ENCODE results near the gene TBL1X. TPM values are rescaled to one million over a fixed set of nuclear protein-coding genes. Genes with fewer than 3 reads are reported as not detected.

The TBL1X gene
- total and polyA plus RNA-seq, 2 experiments from 2014 or later, result 8.7 to 26.9 TPM

- no peaks in the 10 kb centered on the region for H3K9me2 ChIP-seq (ENCODE audit: insufficient read depth)
- no peak overlapping the region for H3K4me2 ChIP-seq
- H3K27me3 ChIP-seq (ENCODE audit: insufficient read depth), result no peaks in the 10 kb centered on the region
- no peaks in the 10 kb centered on the region for H3F3A ChIP-seq (replicated peaks; ENCODE audit: low read depth)
- no peak for ATAC-seq
- H3K4me3 ChIP-seq, result no peak overlapping the region
- no peak overlapping the region for H2AFZ ChIP-seq
- DNase-seq (ENCODE audit: low spot score), result no peak
- Mint-ChIP-seq H3K27me3 (ENCODE audit: insufficient read depth, low read depth, poor library complexity) (no peaks in the 10 kb centered on the region), H3K27ac (no peak overlapping the region), H3K36me3 (ENCODE audit: low read depth) (no peaks in the 10 kb centered on the region), H3K9me3 (no peaks in the 10 kb centered on the region), H3K4me3 (no peak overlapping the region), H3K4me1 (peaks cover 19% of the 10 kb centered on the region)
- no peak for TF ChIP-seq NANOG (IDR thresholded peaks at IDR 0.05; ENCODE audit: borderline replicate concordance)
- TF ChIP-seq, protein P1, sequence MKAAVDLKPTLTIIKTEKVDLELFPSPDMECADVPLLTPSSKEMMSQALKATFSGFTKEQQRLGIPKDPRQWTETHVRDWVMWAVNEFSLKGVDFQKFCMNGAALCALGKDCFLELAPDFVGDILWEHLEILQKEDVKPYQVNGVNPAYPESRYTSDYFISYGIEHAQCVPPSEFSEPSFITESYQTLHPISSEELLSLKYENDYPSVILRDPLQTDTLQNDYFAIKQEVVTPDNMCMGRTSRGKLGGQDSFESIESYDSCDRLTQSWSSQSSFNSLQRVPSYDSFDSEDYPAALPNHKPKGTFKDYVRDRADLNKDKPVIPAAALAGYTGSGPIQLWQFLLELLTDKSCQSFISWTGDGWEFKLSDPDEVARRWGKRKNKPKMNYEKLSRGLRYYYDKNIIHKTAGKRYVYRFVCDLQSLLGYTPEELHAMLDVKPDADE (IDR thresholded peaks at IDR 0.05), result no peak
- TF ChIP-seq, protein P2, sequence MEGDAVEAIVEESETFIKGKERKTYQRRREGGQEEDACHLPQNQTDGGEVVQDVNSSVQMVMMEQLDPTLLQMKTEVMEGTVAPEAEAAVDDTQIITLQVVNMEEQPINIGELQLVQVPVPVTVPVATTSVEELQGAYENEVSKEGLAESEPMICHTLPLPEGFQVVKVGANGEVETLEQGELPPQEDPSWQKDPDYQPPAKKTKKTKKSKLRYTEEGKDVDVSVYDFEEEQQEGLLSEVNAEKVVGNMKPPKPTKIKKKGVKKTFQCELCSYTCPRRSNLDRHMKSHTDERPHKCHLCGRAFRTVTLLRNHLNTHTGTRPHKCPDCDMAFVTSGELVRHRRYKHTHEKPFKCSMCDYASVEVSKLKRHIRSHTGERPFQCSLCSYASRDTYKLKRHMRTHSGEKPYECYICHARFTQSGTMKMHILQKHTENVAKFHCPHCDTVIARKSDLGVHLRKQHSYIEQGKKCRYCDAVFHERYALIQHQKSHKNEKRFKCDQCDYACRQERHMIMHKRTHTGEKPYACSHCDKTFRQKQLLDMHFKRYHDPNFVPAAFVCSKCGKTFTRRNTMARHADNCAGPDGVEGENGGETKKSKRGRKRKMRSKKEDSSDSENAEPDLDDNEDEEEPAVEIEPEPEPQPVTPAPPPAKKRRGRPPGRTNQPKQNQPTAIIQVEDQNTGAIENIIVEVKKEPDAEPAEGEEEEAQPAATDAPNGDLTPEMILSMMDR (conservative IDR thresholded peaks at IDR 0.05; ENCODE audit: low read depth in 2 of 2), result no peak
- no peak for TF ChIP-seq JUNB (IDR thresholded peaks at IDR 0.05; ENCODE audit: unreplicated experiment)
- no peak for TF ChIP-seq ZNF114 (CRISPR knock-in tag; IDR thresholded peaks at IDR 0.05)
- TF ChIP-seq POLR2AphosphoS5 (IDR thresholded peaks at IDR 0.05; ENCODE audit: low read depth), result no peak
- TF ChIP-seq CREB1 (CRISPR knock-in tag; IDR thresholded peaks at IDR 0.05; ENCODE audit: low read depth), result no peak
- no peak for TF ChIP-seq EZH2 (IDR thresholded peaks at IDR 0.05; ENCODE audit: low read depth, unreplicated experiment)
- H3K27ac ChIP-seq (ENCODE audit: low read depth), result no peak overlapping the region
- H3K36me3 ChIP-seq (ENCODE audit: insufficient read depth), result no peaks in the 10 kb centered on the region
- peaks cover 6% of the 10 kb centered on the region; the same call in 1 of the 2 replicates for H3K4me1 ChIP-seq (ENCODE audit: insufficient read depth)
- H4K20me1 ChIP-seq (replicated peaks; ENCODE audit: insufficient read depth), result no peaks in the 10 kb centered on the region; the same call in 1 of the 2 replicates
- peaks cover 1% of the 10 kb centered on the region; the same call in 1 of the 2 replicates for H3K79me2 ChIP-seq (replicated peaks; ENCODE audit: insufficient read depth)
Observed at GRCh38 chrX:9628779-9629493, 164.1 kb downstream of the TBL1X start.

GRCh38 chrX:9634551-9634950 is 169.7 kb downstream of the TBL1X start:
- Mint-ChIP-seq H3K27ac (no peak overlapping the region), H3K9me3 (no peaks in the 10 kb centered on the region), H3K36me3 (ENCODE audit: low read depth) (no peaks in the 10 kb centered on the region), H3K27me3 (ENCODE audit: insufficient read depth, low read depth, poor library complexity) (no peaks in the 10 kb centered on the region), H3K4me1 (peaks cover 24% of the 10 kb centered on the region), H3K4me3 (no peak overlapping the region)
- TF ChIP-seq, protein P1 (IDR thresholded peaks at IDR 0.05), result no peak
- TF ChIP-seq EZH2 (IDR thresholded peaks at IDR 0.05; ENCODE audit: low read depth, unreplicated experiment) (no peak), EZH2phosphoT487 (IDR thresholded peaks at IDR 0.05; ENCODE audit: unreplicated experiment) (no peak), ZNF114 (CRISPR knock-in tag; IDR thresholded peaks at IDR 0.05) (no peak)
- no peak overlapping the region for H2AFZ ChIP-seq
- no peaks in the 10 kb centered on the region for H3K79me2 ChIP-seq (replicated peaks; ENCODE audit: insufficient read depth)
- H3K9me2 ChIP-seq (ENCODE audit: insufficient read depth), result no peaks in the 10 kb centered on the region
- H3K27me3 ChIP-seq (ENCODE audit: insufficient read depth), result no peaks in the 10 kb centered on the region
- H3K27ac ChIP-seq (ENCODE audit: low read depth), result no peak overlapping the region
- H3F3A ChIP-seq (replicated peaks; ENCODE audit: low read depth), result no peaks in the 10 kb centered on the region
- ATAC-seq, result no peak
- H3K4me2 ChIP-seq, result no peak overlapping the region
- H4K20me1 ChIP-seq (replicated peaks; ENCODE audit: insufficient read depth), result no peaks in the 10 kb centered on the region
- no peak for DNase-seq (ENCODE audit: low spot score)
- no peaks in the 10 kb centered on the region for H3K36me3 ChIP-seq (ENCODE audit: insufficient read depth)
- peaks cover 3% of the 10 kb centered on the region; the same call in 1 of the 2 replicates for H3K4me1 ChIP-seq (ENCODE audit: insufficient read depth)
- H3K4me3 ChIP-seq, result no peak overlapping the region

Measured in GM23338 (cell line).